Lower leg skin (tissue), 4 donors: ENCODE data around the gene POLR1C. TPM values are rescaled to one million over a fixed set of nuclear protein-coding genes. Genes with fewer than 3 reads are reported as not detected.

ENCODE experiments used
- DNase-seq, 2 donors: peaks; one replicate each; pipeline ENCODE4 v3.0.0-alpha.2; 2019; ENCODE audit warnings: low spot score in 2 of 2
- H3K4me3 ChIP-seq: fragments of 200-600 bp; sonication (generic); 2 replicates; pipeline ENCODE4 v1.5.1; 2017; ENCODE audit warnings: mild to moderate bottlenecking, low read depth; ENCODE audit not compliant: poor library complexity, severe bottlenecking
- POLR2A ChIP-seq, 2 donors: fragments of 450-650 bp; IDR thresholded peaks; one replicate each; pipeline ENCODE4 v1.6.1; 2016 to 2017; ENCODE audit warnings: antibody characterized with exemption in 2 of 2, mild to moderate bottlenecking in 1 of 2, moderate library complexity in 1 of 2
- WGBS, 2 donors: methylation state at CpG; one replicate each; pipeline ENCODE4 v1.1.5; 2018; 5-methylcytosine and 5-hydroxymethylcytosine counted together
- intact Hi-C: fragments of 100-400 bp; cut with DNase I; formaldehyde crosslinking; loops from one replicate; pipeline ENCODE4 v1.15.0; 2023; ENCODE audit warnings: low total_unique reads
- total RNA-seq, 4 donors: library from RNA; depleted of rRNA; stranded (reverse); fragments of >200 nt; gene quantifications; one replicate each; pipeline ENCODE4 v1.1.0, GENCODE V29; 2016
- TF ChIP-seq, protein P1 (sequence below), 3 donors: fragments of 450-650 bp; IDR thresholded peaks; one replicate each; pipeline ENCODE4 v1.5.1; 2016; ENCODE audit warnings: antibody characterized with exemption in 3 of 3, mild to moderate bottlenecking in 3 of 3, moderate library complexity in 2 of 3

POLR1C gene
- total RNA-seq, 4 donors from 2014 or later, result 29.7 to 38.0 (median 32.4) TPM

DNA sequence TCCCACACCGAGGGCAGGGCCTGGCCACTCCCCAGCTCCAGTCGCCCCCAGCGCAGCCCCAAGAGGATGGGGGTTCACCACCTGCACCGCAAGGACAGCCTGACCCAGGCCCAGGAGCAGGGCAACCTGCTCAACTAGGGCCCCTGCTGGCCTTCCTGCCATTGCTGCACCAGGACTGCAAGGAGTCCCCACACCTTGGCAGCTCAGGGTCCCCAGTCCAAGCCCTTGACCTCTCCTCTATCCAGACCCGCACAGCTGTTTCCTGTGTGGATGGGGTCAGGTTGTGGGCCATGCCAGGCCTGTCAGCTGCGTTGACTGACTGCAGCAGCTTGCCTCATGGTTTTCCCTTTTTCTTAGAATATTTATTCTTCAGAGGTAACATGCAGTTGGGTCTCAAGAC is 11.2 kb upstream of the POLR1C start:
- 68 to 85% methylated on average over 5 to 6 of the region's 6 CpGs for WGBS, 2 donors
- no peak for DNase-seq
- TF ChIP-seq, protein P1, sequence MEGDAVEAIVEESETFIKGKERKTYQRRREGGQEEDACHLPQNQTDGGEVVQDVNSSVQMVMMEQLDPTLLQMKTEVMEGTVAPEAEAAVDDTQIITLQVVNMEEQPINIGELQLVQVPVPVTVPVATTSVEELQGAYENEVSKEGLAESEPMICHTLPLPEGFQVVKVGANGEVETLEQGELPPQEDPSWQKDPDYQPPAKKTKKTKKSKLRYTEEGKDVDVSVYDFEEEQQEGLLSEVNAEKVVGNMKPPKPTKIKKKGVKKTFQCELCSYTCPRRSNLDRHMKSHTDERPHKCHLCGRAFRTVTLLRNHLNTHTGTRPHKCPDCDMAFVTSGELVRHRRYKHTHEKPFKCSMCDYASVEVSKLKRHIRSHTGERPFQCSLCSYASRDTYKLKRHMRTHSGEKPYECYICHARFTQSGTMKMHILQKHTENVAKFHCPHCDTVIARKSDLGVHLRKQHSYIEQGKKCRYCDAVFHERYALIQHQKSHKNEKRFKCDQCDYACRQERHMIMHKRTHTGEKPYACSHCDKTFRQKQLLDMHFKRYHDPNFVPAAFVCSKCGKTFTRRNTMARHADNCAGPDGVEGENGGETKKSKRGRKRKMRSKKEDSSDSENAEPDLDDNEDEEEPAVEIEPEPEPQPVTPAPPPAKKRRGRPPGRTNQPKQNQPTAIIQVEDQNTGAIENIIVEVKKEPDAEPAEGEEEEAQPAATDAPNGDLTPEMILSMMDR (IDR thresholded peaks at IDR 0.05), result no peak
- TF ChIP-seq POLR2A (IDR thresholded peaks at IDR 0.05), result no peak
- no peak overlapping the region for H3K4me3 ChIP-seq
- intact Hi-C loops, result loop anchor here (5.0 to 10.0 kb wide), 3 partner anchors 53 to 243 kb away; no protein-coding TSS in a partner anchor

DNA sequence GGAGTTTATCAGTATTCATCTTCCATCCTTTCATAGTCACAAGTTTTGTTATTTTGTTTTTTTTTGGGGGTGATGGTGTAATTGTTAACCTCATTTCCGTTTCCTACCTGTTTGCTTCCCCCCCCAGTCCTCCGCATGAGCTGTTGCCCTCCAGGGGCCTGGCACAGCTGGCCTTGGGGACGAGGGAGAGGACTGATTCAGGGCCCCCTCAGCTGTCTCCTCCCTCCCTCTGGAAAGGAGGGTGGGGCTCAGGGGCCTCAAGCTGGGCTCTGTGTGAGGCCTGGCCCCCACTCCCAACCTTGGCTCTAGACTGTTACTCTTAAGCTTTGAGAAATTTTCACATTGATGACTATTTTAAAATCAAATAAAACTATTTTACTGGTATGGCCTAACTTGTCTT is 10.7 kb upstream of the POLR1C start:
- 76 to 77% methylated on average over 3 of the region's 3 CpGs for whole genome bisulfite sequencing, 2 donors
- intact Hi-C loops, result loop anchor here (5.0 to 10.0 kb wide), 3 partner anchors 54 to 244 kb away; no protein-coding TSS in a partner anchor
- H3K4me3 ChIP-seq, result no peak overlapping the region
- no peak for TF ChIP-seq POLR2A (IDR thresholded peaks at IDR 0.05)
- TF ChIP-seq, protein P1 (IDR thresholded peaks at IDR 0.05), result no peak
- DNase-seq, result no peak

DNA sequence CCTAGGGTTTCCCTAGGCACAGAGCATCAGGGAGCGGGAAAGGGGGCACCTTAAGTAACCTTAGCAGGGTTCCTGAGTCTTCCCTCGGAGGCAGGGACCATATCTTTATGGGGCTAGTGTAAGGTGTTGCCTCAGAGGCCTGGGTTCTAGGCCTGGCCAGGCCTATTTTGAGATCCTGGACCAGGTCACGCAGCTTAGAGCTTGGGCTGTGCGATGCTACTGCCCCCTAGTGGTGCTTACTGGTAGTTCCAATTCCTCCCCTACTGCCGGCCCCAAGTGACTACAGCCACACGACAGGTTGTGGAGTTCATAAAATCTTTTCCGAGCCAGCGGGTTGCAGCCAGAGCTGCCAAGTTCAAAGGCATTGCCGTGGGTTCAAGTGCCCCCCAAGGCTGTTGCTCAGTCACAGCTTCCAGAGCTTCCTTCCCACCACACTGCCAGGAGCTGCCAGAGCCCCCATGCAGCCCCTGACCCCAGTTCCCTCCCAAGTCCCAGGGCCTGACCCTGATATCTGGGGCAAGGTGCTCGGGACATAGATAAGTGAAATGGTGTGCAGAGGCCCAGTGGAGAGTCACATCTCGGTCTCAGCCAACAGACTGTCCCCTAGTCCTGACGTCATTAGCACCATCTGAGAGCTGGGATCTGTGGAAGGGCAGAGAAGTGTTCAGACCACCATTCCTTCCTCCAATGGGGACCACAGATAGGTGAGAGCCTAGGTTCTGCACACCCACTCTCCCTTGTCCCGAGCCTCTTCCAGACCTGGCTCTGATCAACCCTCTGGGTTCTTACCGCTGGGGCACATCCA is 10.0 kb upstream of the POLR1C start:
- no peak overlapping the region for H3K4me3 ChIP-seq
- 33% methylated on average over 11 to 12 of the region's 14 CpGs for WGBS, 2 donors
- DNase-seq, result peak; percentile 71 to 94
- no peak for TF ChIP-seq POLR2A (IDR thresholded peaks at IDR 0.05)
- TF ChIP-seq, protein P1 (IDR thresholded peaks at IDR 0.05), result peak in 1 of 3 donors; percentile 85
- intact Hi-C loops, result loop anchor here (5.0 to 10.0 kb wide), 3 partner anchors 55 to 245 kb away; no protein-coding TSS in a partner anchor

DNA sequence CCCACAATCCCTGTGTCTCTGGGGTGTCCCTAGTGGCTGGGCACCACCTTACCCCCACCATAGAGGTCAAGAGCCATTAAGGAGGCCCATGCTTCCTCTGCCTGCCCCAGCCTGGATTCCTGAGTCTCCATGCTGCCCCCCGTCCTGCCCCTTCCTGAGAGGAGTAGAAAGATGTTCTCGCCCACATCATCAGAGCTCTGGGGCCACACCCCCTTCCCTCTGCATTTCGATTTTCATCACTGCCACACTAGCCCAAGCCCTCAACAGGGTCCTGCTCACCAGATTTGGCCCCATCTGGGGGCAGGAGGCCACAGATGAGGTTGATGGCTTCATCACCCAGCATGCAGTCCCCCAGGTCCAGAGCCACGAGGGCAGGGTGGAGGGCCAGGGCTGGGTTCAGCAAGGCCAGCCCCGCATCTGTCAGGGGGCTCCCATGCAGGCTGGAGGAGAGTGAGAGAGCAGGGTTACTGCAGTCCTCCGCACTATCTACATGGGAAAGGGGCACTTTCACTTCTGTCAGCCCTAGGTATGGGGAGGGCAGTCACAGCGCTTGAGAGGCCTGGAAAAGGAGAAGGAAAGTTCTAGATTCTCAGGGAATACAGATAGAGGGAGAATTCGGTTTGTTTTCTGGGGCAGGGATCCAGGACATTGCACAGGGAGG is 8.3 kb upstream of the POLR1C start:
- intact Hi-C loops, result loop anchor here (5.0 to 10.0 kb wide), 3 partner anchors 56 to 246 kb away; no protein-coding TSS in a partner anchor
- no peak overlapping the region for H3K4me3 ChIP-seq
- no peak for DNase-seq
- 59 to 67% methylated on average over 8 of the region's 8 CpGs for WGBS, 2 donors
- no peak for TF ChIP-seq POLR2A (IDR thresholded peaks at IDR 0.05)
- TF ChIP-seq, protein P1 (IDR thresholded peaks at IDR 0.05), result no peak

DNA sequence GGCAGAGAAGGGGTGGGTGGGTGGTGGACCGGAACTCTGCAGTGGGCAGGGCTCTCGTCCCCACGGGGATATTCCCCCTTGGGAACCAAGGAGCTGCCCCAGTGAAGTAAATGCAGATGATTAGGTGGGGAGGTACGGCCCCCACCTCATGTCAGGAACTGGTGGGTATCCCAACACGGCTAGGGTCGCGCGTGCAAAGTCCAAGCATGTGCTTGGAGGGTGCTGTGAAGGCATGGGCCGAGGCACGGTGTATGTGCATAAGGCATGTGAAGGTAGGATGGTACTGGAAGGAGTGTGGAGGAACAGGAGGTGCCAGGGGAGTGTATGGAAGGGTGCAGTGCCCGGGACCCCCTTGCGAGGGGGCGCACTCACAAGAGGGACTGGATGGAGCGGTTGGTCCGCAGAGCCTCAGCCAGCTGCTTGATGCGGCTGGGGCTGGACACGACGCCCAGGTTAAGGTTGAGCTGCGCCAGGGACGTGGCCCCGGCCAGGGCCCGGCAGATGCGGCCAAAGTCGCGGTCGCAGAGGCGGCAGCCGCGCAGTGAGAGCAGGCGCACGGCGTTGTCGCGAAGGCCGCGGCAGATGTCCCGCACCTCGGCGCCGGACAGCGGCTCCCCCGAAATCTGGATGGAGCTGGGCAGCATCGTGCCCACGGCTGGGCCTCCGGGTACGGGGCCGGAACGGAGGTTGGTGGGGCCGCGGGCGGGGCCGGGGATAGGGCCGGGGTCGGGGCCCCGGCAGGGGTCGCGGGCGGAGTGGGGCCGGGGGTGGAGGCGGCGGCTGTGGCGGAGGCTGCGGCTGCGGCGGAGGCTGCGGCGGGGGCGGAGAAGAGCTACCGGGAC is 7.5 kb upstream of the POLR1C start:
- 10 to 19% methylated on average over 36 to 68 of the region's 69 CpGs for WGBS, 2 donors
- DNase-seq, result no peak
- no peak for TF ChIP-seq POLR2A (IDR thresholded peaks at IDR 0.05)
- TF ChIP-seq, protein P1 (IDR thresholded peaks at IDR 0.05), result no peak
- H3K4me3 ChIP-seq, result peak overlapping the region; percentile 31
- intact Hi-C loops, result loop anchor here (5.0 to 10.0 kb wide), 3 partner anchors 57 to 247 kb away; no protein-coding TSS in a partner anchor
